NK-92 treated with Interleukin-12 subunit alpha and Interleukin-12 subunit beta, amount 100 ng/mL, for 24 hours (cell line): ENCODE results near the gene DENND4A.
"Not testable (repeated sequence)": the region's sequence is repeated elsewhere in the genome, so short reads cannot be mapped to it uniquely, and the experiment has no call there.

Source experiments
- DNase-seq: peaks from one replicate; lab custom pipeline; 2025; lab: John Stamatoyannopoulos, UW

Gene DENND4A

DNA sequence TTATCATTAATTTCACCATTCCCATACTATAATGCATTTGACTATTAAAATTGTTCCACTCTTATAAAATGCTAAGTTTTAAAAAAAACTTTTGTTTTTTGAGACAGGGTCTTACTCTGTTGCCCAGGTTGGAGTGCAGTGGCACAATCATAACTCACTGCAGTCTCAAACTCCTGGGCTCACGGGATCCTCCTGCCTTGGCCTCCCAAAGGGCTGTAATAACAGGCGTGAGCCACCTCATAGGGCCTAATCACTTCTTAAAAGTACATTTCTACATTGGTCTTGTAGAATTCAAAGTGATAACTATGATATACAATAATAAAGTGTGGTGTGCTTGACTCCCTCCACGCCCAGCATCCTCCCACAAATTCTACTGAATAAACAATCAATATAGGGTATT lies 3.0 kb downstream of the DENND4A start:
- DNase-seq, result no peak

DNA sequence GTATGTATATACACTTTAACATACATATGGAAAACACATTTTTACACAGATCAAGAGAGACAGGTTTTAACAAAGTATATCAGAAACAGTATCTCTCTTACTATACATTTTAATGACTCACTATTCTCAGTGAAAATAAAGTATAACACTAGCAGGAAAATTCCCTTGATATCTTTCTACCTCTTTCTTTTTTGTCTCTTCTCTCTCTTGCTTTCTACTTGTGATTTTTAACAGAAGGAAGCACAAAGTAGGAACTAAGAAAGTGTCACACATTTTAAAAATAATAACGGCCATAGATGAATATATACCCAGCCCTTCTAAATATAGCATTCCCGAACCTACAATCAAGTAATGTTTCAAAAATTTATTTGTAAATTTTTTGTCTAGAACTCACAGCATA lies 4.8 kb downstream of the DENND4A start:
- no peak for DNase-seq

DNA sequence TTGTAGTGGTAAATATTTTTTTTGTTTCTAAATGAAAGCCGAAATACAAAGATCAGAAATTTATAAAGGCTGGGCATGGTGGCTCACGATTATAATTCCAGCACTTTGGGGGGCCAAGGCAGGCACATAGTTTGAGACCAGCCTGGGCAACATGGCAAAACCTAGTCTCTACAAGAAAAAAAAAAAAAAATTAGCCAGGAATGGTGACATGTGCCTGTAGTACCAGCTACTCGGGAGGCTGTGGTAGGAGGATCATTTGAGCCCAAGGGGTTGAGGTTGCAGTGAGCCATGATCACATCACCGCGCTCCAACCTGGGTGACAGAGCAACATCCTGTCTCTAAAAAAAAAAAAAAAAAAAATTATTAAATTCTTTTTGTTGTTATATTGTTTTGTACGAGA lies 6.9 kb downstream of the DENND4A start:
- DNase-seq, result no peak

DNA sequence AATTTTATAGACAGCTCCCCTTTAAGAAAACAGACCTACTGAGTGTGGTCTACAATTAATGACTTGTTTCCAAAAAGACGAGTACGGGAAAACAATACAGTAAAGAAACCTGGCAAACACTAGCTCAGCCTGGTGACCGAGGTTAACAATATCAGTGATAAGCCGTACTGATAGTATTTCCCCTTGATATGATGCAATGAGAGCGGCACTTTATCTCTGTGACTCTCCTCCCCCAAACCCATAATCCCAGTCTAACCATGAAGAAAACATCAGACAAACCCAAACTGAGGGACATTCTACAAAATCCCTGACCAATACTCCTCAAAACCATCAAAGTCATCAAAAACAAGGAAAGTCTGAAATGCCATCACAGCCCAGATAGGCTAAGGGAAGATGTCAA lies 8.2 kb downstream of the DENND4A start:
- no peak for DNase-seq

DNA sequence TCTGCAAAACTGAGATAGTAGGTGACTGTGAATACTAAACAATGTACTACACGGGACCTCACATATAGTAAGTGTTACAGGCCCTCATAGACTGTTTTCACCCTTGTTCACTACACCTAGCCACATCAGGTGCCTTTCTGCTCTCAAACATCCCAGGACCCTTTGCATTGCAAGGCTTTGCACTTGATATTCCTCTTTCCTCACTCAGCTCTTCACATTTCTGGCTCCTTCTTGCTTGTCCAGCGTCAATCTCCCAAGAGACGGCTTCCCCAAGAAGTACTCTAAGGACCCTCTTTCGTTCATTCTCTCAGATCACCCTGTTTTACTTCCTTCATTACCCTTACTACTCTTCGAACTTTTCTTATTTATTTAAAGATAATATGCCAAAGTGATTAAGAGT lies 10.0 kb downstream of the DENND4A start:
- no peak for DNase-seq

DNA sequence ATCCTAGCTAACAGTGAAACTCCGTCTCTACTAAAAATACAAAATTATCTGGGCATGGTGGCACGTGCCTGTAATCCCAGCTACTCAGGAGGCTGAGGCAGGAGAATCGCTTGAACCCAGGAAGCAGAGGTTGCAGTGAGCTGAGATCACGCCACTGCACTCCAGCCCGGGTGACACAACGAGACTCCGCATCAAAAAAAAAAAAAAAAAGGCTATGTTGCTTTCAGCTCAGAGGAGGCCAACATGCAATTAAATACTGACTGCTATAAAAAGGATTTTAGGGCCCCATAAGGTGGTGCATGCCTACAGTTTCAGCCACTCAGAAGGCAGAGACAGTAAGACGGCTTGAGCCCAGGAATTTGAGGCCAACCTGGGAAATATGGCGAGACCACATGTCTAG lies 13.4 kb downstream of the DENND4A start:
- DNase-seq, result not testable (repeated sequence)

DNA sequence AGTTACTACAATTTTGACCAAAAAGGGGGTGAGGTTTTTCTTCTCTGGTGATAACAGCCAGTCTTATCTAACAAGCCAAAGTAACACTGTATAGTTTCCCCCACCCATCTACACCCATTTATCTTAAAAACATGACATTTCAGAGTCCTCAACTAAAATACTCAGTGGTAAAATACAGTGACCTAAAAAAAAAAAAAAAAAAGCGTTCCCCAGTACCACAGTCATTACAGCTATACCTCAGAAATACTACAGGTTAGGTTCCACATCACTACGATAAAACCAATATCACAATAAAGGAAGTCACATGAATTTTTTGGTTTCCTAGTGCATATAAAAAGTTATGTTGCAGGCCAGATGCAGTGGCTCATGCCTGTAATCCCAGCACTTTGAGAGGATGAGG lies 13.8 kb downstream of the DENND4A start:
- no peak for DNase-seq

DNA sequence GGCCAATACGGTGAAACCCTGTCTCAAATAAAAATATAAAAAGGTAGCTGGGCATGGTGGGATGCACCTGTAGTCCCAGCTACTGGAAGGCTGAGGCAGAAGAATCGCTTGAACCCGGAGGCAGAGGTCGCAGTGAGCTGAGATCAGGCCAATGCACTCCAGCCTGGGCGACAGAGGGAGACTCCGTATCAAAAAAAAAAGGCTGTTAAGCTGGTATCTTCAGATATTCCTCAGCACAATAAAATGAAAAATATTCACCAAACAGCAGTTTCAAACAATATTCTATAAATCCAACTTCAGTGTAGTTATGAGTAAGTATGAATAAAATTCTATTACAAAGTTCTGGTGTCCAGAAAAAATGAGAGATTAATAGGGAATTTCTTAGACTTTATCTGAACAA lies 14.2 kb downstream of the DENND4A start:
- DNase-seq, result no peak

DNA sequence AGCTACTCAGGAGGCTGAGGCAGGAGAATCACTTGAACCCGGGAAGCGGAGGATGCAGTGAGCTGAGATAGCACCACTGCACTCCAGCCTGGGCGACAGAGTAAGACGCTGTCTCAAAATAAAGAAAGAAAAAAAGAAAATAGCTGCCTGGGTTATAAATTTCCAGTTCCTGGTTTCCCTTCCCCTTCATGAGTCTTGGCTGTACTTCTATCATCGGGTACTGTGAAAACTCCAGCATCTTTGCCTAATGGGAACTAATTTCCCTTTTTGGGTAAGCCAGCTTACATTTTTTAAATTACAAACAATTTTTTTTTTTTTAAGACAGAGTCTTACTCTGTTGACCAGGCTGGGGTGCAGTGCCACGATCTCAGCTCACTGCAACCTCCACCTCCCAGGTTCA lies 15.0 kb downstream of the DENND4A start:
- DNase-seq, result no peak

DNA sequence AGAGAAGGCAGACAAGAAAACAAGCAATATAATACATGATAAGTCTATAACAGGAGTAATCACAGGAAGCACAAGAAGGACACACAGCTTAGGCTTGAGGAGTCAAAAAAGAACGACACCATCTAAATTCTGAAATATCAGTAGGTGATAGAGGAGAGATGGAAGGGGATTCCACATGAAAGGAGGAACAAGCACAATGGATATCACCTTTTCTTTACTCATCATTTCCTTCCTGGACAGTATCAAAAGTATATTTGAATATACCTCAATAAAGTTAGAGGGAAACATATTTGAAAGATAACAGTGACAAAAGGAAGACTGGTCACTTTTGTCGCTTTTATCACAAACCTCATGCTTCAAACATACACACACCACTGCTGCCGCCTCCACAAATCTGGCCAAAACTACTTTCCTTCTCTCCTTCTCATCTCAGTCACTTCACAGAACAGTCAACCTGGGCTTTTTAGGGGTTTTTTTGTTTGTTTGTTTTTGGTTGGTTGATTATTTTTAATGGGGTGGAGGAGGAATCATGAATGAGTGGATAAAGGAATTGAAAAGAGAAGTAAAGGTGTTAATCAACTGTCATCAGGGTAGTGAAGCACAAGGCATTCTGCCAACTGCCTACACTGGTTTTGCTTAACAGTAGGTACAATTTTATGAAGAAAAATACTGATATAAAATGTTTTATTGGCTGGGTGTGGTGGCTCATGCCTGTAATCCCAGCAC lies 18.5 kb downstream of the DENND4A start:
- no peak for DNase-seq

DNA sequence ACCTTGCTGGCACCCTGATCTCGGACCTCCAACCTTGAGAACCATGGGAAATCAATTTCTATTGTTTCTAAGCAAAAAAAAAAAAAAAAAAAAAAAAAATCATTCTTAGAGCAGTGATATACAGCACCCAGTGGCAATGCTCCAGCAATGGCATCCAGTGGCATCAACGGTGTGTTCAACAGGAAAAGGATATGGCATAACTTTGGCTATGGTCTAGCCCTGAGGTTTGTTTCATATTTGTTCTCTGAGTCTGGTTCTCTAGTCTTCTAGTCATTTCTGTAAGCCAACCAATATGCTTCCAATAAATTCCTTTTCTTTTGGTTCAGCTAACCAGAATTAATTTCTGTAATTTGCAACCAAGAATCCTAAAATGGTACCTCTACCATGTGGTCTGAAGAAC lies 19.2 kb downstream of the DENND4A start:
- no peak for DNase-seq

DNA sequence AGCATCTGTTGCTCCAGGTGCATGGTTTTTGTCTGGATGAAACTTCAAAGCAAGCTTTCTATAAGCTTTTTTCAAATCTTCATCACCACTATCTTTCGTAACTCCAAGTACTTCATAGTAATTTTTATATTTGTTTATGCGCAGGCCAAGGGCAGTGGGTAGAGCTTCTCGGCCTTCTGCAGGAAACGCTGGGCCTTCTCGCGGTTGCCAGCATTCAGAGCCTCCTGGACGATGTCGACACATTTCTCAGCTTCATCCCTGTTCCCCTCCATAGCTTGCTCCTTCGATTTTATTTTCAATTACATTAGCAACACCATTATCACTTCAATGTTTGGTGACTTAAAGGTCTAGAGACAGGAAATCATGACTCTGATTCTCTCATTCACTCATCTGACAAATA lies 20.2 kb downstream of the DENND4A start:
- DNase-seq, result no peak

DNA sequence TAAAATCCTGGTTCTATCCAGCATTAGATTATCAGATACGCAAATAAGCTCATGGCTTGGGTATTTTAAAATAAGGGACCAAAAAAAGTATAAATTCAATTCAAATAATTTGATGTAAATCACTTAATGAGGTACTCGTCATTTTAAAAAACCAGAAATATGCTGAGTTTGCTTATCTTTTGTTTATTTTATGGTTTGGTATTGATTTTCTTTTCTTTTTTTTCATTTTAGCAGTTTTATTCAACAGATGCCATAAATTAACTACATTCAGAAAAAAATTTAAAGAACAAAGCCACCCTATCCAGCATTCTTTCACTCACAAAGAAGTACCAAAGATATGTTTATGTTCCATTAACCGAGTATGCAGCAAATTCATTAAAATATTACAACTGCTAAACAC lies 22.6 kb downstream of the DENND4A start:
- DNase-seq, result no peak

DNA sequence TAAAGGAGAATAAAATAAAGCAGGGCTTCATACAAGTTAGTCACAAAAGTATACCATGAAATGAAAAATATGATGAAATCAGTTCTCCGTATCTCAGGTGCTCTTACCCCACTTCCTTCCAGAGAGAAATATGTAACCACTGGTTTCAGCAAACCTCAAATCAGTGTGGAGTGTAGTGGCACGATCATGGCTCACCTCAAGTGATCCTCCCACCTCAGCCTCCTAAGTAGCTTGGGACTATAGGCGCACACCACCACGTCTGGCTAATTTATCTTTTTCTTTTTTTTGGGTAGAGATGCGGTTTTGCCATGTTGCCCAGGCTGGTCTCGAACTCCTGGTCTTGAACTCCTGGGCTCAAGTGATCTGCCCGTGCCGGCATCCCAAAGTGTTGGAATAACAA lies 24.2 kb downstream of the DENND4A start:
- no peak for DNase-seq

DNA sequence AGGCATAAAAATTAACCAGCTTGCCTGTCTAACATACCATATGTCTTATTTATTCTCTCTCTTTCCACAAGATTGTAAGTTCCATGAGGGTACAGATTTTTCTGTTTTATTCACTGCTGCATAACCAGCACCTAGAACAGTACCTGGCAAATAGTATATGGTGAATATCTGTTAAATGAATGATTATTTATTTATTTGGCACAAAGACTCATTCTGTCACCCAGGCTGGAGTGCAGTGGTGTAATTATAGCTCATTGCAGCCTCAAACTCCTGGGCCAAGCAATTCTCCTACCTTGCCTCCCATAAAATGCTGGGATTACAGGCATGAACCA lies 24.9 kb downstream of the DENND4A start:
- DNase-seq, result no peak

DNA sequence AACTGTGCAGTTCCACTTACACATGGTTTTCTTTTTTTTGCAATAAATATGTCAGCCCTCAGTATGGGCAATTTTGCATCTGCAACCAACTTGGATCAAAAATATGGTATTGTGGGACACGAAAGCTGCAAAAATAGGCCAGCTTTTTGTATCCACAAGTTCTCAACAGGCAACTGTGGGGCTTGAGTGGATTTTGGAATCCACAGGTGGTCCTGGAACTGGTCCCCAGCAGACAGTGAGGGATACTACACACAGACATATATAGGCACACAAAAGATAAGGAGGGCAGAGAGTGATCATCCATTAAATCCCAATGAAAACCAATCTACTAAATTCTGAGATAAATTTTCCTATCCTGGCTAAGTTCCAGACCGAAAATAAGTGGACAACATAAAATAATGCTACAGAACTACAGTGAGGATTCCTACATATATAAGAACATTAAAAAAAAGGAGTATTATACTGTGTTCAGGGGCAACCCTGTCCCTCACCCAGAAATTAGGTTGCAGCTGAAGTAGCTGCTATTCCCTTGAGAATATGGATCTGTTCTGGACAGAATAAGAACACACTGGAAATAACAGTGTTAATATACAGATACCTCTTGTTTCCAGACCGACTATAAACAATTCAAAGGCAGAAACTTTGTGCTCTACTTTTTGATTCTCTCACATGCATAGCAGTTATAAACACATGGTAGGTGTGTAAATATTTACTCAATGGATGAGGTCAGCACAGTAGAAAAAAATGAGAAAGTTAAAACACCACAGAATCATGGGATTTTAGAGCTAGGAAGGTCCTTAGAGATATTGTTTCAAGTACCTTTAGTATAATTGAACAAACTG lies 25.4 kb downstream of the DENND4A start:
- no peak for DNase-seq

DNA sequence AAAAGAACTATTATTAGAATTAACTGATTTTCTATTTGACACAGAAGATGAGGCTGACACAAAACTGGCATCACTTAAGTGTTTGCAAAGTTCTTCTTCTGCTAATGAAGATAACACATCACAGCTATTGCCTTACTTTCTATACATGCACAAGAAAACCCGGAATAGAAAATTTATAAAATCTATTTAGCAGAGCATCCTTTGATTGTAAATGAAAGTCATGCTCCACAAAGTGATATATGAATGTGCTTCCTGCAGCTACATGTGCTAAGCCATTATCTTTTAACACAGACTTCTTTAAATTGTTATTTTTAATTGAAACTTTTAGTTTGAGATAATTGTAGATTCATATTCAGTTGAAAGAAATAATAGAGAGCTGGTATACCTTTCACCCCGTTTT lies 27.0 kb downstream of the DENND4A start:
- no peak for DNase-seq

DNA sequence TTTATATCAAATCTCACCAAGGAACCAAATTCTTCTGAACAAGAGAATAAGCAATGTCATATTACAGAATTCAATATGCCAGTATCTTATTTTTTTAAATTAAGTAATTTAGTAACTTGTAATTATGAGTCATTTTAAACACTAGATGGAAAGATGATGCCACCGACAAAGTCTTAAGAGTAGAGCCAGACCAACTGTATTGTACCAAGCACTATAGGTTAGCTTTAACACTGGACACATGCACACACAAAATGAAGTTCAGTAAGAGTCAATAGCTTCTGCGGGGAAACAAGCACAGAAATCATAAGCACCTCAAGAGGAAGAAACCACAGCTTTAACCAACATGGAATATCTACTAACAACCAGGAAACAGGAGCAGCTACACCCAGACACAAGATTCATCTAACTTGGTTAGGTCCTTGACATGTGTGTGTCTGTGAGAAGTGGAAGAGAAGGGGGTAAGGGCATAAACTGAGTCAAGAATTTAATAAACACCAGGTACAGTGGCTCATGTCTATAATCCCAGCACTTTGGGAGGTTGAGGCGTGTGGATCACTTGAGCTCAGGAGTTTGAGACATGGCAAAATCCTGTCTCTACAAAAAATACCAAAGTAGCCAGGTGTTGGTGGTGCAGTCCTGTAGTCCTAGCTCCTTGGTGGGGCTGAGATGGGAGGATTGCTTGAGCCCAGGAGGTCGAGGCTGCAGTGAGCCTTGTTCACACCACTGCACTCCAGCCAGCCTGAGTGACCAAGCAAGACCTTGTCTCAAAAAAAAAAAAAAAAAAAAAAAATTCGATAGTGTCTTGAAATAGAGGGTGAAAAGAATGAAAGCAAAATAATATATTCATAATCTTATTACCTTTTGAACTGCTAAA lies 28.9 kb downstream of the DENND4A start:
- no peak for DNase-seq

DNA sequence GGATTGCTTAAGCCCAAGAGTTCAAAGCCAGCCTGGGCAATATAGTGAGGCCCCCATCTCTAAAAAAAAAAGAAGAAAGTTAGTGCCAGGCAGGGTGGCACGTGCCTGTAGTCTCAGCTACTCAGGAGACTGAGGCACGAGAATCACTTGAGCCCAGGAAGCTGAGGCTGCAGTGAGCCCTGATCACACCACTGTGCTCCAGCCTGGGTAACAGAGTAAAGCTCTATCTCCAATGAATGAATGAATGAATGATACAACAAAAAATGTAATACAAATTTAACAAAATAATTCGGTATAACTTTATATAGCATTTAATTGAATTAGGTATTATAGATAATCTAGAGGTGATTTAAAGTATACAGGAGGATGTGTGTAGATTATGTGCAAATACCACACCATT lies 29.7 kb downstream of the DENND4A start:
- no peak for DNase-seq

DNA sequence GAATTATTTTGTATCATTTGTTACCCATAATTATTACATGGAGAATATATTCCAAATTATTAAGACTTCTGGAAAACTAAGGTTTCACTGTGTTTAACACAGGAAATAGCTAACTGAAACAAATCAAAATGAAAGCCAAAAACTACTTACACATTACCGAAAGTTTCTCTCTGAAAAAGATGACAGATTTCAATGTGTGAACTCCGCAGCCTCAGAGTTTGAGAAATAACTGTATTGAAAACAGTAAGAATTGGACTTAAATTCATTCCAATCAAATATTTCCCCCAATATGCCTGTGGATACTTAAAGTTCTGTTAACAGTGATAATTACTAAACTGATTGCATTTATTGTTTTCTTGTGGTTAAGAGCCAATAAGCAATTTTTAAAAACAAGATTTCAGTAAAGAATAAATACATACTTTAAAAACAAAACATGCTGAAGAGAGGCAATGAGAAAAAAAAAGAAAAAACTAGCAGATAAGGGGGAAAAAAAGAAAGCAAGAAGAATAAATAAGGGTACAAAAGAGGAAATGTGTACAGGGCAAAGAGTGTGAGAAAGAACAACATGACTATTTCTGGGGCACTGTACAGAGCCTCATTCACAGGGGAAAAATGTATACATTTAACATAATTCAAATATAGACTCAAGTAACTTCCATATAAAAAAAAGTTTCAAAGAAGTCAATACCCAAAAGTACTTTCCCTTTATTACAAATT lies 30.7 kb downstream of the DENND4A start:
- DNase-seq, result no peak

DNA sequence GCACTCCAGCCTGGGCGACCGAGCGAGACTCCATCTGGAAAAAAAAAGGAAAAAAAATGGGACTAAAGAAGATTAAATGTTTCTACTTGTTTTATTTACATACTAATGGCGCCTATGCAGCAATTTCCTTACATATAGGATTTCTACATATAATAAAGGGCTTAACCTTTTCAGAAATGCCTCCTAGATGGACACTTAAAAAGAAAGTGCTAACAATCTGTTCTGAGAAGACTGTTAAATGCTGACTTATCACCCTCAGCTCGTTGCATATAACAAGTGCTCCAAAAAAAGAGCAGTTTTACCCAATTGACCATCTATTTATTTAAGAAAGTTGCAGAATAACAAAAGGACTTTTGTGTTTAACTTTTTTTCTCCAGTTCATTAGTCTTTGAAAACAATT lies 32.7 kb downstream of the DENND4A start:
- DNase-seq, result no peak

DNA sequence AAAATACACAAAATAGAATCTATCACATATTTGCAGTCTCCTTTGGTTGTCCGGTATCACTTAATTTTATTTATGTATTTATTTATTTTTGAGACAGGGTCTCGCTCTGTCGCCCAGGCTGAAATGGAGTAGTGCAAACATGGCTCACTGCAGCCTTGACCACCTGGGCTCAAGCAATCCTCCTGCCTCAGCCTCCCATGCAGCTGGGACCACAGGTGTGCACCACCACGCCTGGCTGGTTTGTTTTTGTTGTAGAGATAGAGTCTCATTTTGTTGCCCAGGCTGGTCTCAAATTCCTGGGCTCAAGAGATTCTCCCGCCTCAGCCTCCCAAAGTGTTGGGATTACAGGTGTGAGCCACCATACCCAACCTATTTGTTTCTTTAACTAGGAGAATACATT lies 33.9 kb downstream of the DENND4A start:
- no peak for DNase-seq
